NCI-H128 (cell line): ENCODE results near the gene DOK1.
A peak's percentile ranks its signal among the peaks of the same experiment; 100 is the strongest.

ENCODE experiments used
- DNase-seq: peaks from one replicate; lab custom pipeline; 2025; ENCODE audit not compliant: unreplicated experiment; lab: John Stamatoyannopoulos, UW

The DOK1 gene

DNA sequence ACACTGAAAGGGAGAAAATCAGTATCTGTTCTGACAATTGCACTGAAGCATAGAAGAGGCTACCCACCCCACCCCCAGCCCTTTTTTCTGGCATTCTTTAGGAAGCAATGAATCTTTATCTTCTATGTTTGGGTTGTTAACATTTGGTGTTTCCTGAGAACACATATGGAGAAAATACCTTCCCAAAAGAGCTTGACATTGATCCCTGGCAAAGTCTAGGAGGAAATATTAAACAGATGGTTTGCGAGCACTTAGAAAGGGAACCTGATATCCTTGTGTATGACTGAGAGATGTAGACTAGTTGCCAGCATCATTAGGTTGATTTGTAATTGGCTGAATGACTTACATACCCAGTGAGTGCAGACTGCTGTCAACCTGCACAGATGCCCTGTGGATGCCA is 42.9 kb downstream of the DOK1 start:
- DNase-seq: peak; percentile 47

GRCh38 chr2:74599676-74600075 is 45.2 kb downstream of the DOK1 start:
- DNase-seq: no peak

DNA sequence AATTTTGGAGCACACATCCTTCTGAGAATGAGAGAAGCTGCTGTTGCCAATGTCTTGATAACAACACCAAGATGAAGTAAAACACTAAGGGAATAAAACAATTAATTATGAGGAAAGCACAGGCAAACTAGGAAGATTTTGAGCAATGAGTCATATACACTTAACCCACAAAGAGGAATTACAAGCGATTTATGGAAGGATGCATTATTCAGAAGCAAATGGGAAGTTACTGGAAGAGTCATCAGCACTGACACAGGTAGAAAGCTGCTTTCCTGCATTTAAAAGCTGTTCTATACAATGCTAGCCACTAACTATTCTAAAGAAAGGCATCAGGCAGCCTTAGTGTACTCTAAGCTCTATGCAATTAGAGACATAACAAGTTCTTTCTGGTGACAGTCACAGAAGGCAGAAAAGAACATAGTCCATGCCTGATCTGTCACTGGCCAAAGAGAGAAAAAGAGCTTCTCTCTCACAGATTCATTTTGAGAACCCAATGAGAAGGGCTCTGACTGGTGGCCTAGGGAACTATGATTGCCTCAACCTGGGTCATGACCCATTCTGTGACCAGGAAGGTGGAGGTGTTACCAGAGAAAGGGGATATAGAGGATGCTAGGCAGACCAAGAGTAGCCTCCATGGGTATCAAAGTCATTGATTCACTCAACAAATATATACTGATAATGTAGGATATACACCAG is 48.2 kb downstream of the DOK1 start:
- no peak for DNase-seq

DNA sequence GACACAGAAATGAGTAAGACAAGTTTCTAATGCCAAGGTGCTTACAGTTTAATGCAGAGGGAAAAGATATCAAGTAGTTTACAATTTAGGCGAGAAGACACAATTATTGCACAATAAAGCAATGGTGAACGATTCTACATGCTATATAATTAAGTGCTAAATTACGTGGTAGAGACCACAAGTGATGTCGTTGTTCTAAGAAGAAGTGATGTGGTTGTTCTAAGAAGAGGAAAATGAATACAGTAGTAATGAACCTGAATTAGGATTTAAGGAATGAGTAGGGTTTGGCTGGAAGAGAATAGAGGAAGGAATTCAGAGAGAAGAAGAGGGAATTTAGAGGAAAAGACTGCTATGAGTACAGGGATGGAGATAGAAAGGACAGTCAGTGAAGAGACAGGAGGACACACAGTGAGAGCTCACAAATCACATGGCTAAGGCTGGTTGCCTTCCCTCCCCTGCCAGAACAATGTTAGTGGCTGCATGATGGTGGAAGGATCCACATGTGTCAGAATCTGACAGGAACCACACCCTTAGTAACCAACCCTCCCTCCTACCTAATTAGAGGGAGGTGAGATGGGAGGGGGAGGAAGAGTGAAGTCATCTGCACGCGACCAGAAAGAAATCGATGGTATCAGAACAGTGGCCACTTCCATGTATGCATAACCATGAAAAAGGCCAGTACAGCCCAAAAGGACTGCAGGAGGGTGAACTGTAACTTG is 48.9 kb downstream of the DOK1 start:
- DNase-seq: no peak

DNA sequence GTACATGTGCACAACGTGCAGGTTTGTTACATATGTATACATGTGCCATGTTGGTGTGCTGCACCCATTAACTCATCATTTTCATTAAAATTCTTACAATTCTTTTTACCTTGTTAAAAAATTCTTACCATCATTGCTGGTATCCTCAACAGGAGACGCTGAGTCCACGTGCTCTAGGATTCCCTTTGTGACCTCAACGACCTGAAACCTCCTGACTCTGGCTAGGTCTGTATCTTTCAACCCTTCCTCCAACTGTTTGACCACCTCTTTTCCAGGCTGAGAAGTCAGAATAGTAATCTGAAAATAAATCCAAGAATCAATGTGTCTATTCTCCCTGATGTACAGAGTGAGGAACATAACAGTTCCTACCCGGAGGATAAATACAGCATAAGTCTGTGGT is 52.4 kb downstream of the DOK1 start:
- no peak for DNase-seq
